Adipocyte (in vitro differentiated cells): Measurements from ENCODE around the gene GBGT1.

Source experiments
- DNase-seq: peaks from one replicate; pipeline ENCODE4 v3.0.0-alpha.2; 2015; ENCODE audit warnings: low read depth
- H3K27me3 ChIP-seq: replicated peaks from 2 replicates; pipeline ENCODE4 v1.7.0; 2013; ENCODE audit warnings: mild to moderate bottlenecking, low read length, moderate library complexity; ENCODE audit not compliant: control insufficient read depth, insufficient read depth
- H3K36me3 ChIP-seq: 2 replicates; pipeline ENCODE4 v1.7.0; 2013; ENCODE audit warnings: low read length, mild to moderate bottlenecking, moderate library complexity; ENCODE audit not compliant: control insufficient read depth, insufficient read depth, severe bottlenecking
- H3K4me1 ChIP-seq: 2 replicates; pipeline ENCODE4 v1.7.0; 2013; ENCODE audit warnings: mild to moderate bottlenecking, low read length, moderate library complexity; ENCODE audit not compliant: control insufficient read depth, insufficient read depth
- H3K4me3 ChIP-seq: 2 replicates; pipeline ENCODE4 v1.7.0; 2013; ENCODE audit warnings: mild to moderate bottlenecking, low read length, moderate library complexity
- H3K9ac ChIP-seq: 2 replicates; pipeline ENCODE4 v1.7.0; 2013; ENCODE audit warnings: mild to moderate bottlenecking, low read length, moderate library complexity
- H3K9me3 ChIP-seq: 2 replicates; pipeline ENCODE4 v1.7.0; 2013; ENCODE audit warnings: mild to moderate bottlenecking, low read length, moderate library complexity; ENCODE audit not compliant: control insufficient read depth

GBGT1 gene

DNA sequence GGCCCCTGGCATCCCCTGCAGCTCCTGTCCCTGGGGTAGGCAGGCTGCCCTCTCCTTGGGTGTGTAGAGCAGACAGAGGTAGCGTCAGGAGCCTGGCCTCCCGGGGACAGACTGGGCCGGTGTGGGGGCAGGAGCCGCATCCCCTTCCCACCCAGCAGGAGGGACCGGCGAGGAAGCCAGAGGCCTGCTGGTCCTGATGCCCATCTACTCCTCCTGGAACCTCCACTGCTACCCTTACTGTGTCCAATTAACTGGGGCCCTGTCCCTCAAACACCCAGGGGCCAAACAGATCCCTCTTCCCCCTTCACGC lies 58.3 kb downstream of the GBGT1 start:
- Histone ChIP-seq H3K9ac (no peak overlapping the region), H3K27me3 (no peaks in the 10 kb centered on the region), H3K4me1 (no peaks in the 10 kb centered on the region), H3K36me3 (peaks cover 74% of the 10 kb centered on the region), H3K9me3 (no peaks in the 10 kb centered on the region), H3K4me3 (no peak overlapping the region)
- no peak for DNase-seq

DNA sequence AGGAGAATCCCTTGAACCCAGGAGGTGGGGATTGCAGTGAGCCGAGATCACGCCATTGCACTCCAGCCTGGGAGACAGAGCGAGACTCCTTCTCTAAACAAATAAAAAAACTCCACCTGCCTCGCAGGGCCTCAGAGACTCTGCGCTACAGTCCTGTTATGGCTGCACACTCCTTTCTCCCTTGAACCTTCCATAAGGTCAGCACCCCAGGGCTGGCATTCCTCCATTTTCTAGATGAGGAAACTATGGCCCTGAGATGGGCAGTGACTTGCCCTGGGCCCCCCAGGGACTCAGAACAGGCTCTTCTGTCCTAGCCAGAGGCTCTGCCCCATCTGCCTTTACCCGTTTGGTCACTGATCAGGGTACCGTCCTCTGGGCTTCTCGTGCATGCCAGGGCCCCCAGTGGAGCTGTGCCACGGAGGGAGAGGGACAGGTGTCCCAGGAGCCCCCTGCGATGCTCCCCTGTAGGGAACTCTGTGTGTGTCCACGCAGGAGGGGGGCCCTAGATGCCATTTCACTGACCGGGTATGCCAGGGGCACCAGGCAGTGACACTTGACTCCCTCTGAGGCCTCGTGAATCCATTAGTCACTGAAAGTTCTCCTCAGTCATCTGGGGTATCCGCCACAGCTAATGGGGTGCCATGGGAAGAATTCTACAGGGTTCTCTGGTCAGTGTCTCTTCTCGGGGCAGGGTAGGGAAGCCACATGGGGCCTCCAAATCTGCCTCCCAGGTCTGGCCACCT lies 58.8 kb downstream of the GBGT1 start:
- no peaks in the 10 kb centered on the region for H3K27me3 ChIP-seq
- no peak overlapping the region for H3K9ac ChIP-seq
- H3K4me3 ChIP-seq = no peak overlapping the region
- peaks cover 74% of the 10 kb centered on the region for H3K36me3 ChIP-seq
- no peaks in the 10 kb centered on the region for H3K9me3 ChIP-seq
- H3K4me1 ChIP-seq = no peaks in the 10 kb centered on the region
- DNase-seq = no peak

DNA sequence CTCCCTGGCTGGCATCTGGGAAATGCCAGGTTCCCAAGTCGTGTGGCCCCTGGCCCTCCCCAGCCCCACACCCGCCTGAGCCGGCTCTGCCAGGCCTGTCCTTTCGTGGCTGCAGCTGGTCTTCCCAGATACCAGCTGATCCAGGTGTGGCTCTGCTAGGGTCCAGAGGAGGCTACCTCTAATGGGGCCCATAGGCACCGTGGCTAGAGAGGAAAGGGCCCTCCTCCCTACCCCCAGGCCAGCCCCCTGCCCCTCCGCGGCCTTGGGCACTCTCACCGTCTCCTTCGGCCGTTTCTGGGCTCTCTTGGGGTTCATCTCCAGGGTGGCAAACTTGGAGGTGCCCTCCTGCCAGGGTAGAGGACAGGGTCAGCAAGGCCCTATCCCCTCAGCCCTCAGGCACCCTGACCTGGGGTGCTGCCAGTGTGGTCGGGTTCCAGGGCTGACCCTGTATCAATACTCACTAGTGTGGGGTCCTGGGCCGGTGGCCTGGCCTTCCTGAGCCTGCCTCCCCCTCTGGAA lies 59.7 kb downstream of the GBGT1 start:
- DNase-seq = no peak
- Histone ChIP-seq H3K4me1 (no peaks in the 10 kb centered on the region), H3K4me3 (no peak overlapping the region), H3K27me3 (no peaks in the 10 kb centered on the region), H3K9ac (no peak overlapping the region), H3K9me3 (no peaks in the 10 kb centered on the region), H3K36me3 (peaks cover 76% of the 10 kb centered on the region)

DNA sequence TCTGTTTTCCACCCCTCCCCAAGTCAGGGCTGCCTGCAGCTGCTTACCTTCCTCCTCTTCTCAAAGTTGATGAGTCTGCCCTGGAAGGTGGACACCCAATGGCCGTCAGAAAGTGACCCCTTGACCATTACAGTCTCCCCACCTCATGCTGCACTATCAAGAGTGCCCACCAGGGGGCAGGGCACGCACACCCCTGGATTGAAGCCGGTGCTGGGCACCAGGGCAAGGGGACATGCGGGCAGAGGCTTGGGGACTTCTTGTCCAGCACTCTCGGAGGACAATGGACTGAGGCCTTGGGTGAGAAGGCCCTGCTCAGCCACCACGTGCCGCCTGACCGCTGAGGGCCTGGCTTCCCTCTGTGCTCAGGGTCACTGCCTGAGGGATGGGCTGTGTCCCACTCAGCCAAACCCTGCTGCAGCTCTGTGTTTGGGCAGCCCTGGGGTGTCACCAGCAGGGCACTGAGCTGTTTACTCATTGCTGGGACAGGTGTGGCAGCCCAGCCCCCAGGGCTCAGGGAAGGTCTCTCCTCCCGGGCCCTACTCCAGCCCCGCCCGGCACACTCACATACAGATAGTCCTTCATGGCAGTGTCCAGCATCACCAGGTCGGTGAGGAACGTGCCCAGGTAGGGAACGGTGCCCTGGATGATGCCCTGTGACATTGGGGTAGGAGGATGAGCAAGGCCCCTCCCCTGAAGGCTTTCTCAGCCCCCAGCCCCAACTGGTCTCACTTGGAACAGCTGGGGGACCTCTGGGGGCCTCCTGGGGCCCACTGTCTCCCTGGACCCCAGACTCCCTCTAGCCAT lies 60.3 kb downstream of the GBGT1 start:
- Histone ChIP-seq H3K9ac (no peak overlapping the region), H3K4me3 (no peak overlapping the region), H3K27me3 (no peaks in the 10 kb centered on the region), H3K36me3 (peaks cover 80% of the 10 kb centered on the region), H3K9me3 (no peaks in the 10 kb centered on the region), H3K4me1 (no peaks in the 10 kb centered on the region)
- DNase-seq = peak; percentile 71
